Activated T-cell treated with anti-CD3 and anti-CD28 coated beads for 48 hours (primary cell): ENCODE data around the gene PPM1E.

ENCODE experiments used
- DNase-seq: peaks from one replicate; pipeline ENCODE4 v3.0.0-alpha.2; 2020; ENCODE audit warnings: low read depth

Gene PPM1E

GRCh38 chr17:58996968-58997367 lies 241.3 kb downstream of the PPM1E start:
- no peak for DNase-seq

GRCh38 chr17:58997756-58998553 lies 242.3 kb downstream of the PPM1E start:
- DNase-seq: no peak

GRCh38 chr17:58998871-58999270 lies 243.2 kb downstream of the PPM1E start:
- no peak for DNase-seq

GRCh38 chr17:58999500-58999899 lies 243.8 kb downstream of the PPM1E start:
- no peak for DNase-seq

GRCh38 chr17:59000022-59000421 lies 244.4 kb downstream of the PPM1E start:
- DNase-seq: no peak

- DNase-seq: peak; percentile 58
Observed at GRCh38 chr17:59001158-59001814, 245.6 kb downstream of the PPM1E start.

- DNase-seq: no peak
Observed at GRCh38 chr17:59002126-59002525, 246.5 kb downstream of the PPM1E start.

GRCh38 chr17:59002848-59003247 lies 247.2 kb downstream of the PPM1E start:
- no peak for DNase-seq

GRCh38 chr17:59003860-59004259 lies 248.2 kb downstream of the PPM1E start:
- no peak for DNase-seq

- DNase-seq: peak; percentile 41
Observed at GRCh38 chr17:59004338-59005111, 248.9 kb downstream of the PPM1E start.

GRCh38 chr17:59007995-59008394 lies 252.3 kb downstream of the PPM1E start:
- no peak for DNase-seq

GRCh38 chr17:59008737-59009136 lies 253.1 kb downstream of the PPM1E start:
- no peak for DNase-seq

- no peak for DNase-seq
Observed at GRCh38 chr17:59010026-59010425, 254.4 kb downstream of the PPM1E start.

- no peak for DNase-seq
Observed at GRCh38 chr17:59011975-59012374, 256.3 kb downstream of the PPM1E start.

- no peak for DNase-seq
Observed at GRCh38 chr17:59018019-59018418, 262.4 kb downstream of the PPM1E start.

- no peak for DNase-seq
Observed at GRCh38 chr17:59024916-59025315, 269.3 kb downstream of the PPM1E start.

- no peak for DNase-seq
Observed at GRCh38 chr17:59026176-59026939, 270.7 kb downstream of the PPM1E start.

- DNase-seq: no peak
Observed at GRCh38 chr17:59027750-59028149, 272.1 kb downstream of the PPM1E start.

- no peak for DNase-seq
Observed at GRCh38 chr17:59028328-59028727, 272.7 kb downstream of the PPM1E start.

GRCh38 chr17:59030811-59031210 lies 275.2 kb downstream of the PPM1E start:
- DNase-seq: no peak
